Activated CD4-positive, CD25-positive, alpha-beta regulatory T cell treated with anti-CD3 and anti-CD28 coated beads, Interleukin-2, amount 50 U/mL, for 24 hours (primary cell): ENCODE results near the gene GHRL.
"Not testable (repeated sequence)": the region's sequence is repeated elsewhere in the genome, so short reads cannot be mapped to it uniquely, and the experiment has no call there.

Source experiments
- ATAC-seq, 2 donors: fragments of 150-1000 bp; cut with Tn5 transposase; one replicate each; pipeline ENCODE4 v1.10.0; 2021; ENCODE audit warnings: mild to moderate bottlenecking in 1 of 2, moderate library complexity in 1 of 2

The GHRL gene

GRCh38 chr3:10272476-10272875 is 20.3 kb downstream of the GHRL start:
- not testable (repeated sequence) for ATAC-seq

DNA sequence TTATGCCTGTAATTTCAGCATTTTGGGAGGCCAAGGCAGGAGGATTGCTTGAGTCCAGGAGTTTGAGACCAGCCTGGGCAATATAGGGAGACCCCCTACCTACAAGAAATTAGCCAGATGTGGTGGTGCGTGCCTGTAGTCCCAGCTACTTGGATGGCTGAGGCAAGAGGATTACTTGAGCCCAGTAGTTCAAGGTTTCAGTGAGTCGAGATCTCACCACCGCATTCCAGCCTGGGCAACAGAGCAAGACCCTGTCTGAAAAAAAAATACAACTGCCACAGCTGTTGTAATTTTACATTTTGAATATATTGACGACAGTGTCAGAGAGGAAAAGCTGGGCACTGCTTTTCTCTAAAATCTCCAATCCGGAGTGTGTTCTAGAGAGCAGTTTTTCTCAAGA is 23.3 kb downstream of the GHRL start:
- no peak for ATAC-seq

- no peak for ATAC-seq
These were observed 23.8 kb downstream of the GHRL start for GRCh38 chr3:10268930-10269329.

GRCh38 chr3:10268116-10268515 is 24.6 kb downstream of the GHRL start:
- ATAC-seq: no peak

GRCh38 chr3:10266936-10267335 is 25.8 kb downstream of the GHRL start:
- ATAC-seq: not testable (repeated sequence)

DNA sequence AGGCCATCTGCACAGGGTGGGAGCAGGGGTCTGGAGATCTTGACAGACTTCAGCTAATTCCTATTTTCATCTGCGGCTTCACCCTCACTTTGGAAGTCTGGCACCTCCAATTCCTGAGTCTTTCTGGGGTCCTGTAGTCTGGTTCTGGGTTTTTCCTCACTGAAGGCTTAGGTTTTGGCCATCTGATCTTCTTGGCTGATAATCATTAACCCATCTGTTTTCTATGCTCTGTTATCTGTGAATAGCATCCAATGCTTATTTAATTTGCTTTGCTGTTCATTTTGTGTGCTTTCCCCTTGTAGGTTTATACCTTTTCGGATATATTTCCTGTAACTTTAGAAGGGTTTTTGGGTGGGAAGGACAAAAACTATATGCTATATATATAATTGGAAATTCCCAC is 26.9 kb downstream of the GHRL start:
- ATAC-seq: no peak

GRCh38 chr3:10263646-10264363 is 28.9 kb downstream of the GHRL start:
- peak; percentile 81 to 91 for ATAC-seq

DNA sequence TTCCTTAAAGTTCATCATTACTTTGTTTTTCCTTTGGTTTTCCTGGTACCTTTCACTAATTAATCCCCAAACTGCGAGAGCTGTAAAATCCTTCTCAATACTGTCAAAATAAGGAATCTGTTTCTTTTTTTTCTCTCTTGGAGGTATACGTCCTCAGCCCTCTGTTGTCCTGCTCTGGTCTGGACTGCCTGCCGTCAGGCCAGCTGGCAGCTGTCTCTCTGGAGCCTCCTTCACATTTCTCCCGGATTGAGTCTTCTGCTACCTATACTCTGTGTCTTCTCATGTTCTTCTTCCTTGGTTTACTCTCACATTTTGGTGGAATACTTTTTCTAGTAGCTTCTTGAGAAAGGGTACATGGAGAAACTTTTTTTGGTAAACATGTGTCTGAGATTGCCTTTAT is 30.7 kb downstream of the GHRL start:
- no peak for ATAC-seq

DNA sequence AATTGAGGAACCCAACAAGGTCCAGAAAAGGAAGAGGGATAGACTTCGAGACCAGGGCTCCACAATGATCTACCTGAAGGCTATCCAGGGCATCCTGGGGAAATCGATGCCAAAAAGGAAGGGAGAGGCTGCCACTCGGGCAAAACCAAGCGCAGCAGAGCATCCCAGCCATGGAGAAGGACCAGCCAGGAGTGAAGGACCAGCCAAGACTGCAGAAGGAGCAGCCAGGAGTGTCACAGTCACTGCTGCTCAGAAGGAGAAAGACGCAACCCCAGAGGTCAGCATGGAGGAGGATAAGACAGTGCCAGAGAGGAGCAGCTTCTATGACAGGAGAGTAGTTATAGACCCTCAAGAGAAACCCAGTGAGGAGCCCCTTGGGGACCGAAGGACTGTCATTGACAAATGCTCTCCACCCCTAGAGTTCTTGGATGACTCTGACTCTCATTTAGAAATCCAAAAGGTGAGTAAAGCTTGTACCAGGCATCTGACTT is 32.5 kb downstream of the GHRL start:
- no peak for ATAC-seq

GRCh38 chr3:10259798-10260197 is 32.9 kb downstream of the GHRL start:
- ATAC-seq: no peak

DNA sequence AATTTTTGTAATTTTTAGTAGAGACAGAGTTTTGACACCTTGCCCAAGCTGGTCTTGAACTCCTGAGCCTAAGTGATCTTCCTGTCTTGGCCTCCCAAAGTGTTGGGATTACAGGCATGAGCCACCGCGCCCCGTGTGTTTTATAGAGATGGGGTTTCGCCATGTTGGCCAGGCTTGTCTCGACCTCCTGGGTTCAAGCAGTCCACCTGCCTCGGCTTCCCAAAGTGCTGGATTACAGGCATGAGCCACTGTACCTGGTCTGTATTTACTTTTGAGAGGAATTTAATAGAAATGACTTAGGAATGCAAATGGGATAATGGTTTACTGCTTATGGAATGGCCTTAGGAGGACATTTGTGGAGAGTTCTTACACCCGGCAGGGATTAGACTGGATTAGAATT is 33.7 kb downstream of the GHRL start:
- no peak for ATAC-seq

DNA sequence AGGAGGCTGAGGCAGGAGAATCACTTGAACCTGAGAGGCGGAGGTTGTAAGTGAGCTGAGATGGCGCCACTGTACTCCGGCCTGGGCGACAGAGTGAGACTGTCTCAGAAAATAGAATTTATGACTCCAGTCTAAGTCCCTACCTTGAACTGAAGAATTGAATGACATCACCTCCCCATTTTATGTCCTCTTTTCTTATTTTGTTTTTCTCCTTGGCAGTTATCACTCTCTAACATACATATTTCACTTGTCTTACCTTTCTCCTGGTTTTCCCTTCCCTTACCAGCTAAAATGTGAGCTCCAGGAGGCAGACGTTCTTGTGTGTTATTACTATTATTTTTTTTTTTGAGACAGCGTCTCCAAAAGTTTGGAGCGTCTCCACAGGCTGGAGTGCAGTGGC is 36.9 kb downstream of the GHRL start:
- no peak for ATAC-seq

GRCh38 chr3:10253731-10254130 is 39.0 kb downstream of the GHRL start:
- no peak for ATAC-seq

DNA sequence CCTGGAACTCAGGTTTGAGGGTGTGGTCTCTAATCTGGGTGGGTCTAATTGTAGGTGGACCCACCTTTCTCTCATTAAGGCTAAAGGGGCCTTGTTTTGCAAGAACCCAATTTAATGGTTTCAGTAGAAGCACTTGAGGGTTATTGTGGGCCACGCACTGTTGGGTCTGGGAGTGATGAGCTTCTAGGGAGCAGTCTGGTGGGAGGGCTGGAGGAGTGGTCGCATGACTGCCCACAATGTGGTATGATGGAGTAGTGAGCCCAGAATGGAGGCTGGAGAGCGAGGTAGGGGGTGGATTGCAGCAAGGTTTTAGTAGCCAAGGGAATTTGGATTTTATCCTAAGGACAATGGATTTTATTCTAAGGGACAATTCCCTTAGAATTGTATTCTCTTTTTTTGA is 41.7 kb downstream of the GHRL start:
- ATAC-seq: no peak

DNA sequence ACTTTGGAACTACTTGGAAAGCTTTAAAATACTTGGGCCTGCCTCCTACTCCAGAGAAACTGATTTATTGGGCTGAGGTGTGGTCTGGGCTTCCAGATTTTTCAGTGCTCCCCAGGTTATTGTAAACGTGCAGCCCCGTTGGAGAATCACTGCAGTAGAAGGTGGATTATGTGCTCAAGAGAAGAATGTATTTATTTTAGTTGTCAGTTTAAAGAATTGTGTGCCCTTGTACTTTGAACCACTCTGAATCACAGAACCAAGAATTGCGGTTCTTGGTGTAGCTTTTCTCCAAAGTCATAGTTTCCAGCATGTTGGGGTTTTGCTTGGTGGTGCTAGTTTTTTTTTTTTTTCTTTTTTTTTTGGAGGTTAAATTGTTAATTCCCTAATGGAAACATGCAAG is 42.9 kb downstream of the GHRL start:
- ATAC-seq: peak in 1 of 2 donors; percentile 19

DNA sequence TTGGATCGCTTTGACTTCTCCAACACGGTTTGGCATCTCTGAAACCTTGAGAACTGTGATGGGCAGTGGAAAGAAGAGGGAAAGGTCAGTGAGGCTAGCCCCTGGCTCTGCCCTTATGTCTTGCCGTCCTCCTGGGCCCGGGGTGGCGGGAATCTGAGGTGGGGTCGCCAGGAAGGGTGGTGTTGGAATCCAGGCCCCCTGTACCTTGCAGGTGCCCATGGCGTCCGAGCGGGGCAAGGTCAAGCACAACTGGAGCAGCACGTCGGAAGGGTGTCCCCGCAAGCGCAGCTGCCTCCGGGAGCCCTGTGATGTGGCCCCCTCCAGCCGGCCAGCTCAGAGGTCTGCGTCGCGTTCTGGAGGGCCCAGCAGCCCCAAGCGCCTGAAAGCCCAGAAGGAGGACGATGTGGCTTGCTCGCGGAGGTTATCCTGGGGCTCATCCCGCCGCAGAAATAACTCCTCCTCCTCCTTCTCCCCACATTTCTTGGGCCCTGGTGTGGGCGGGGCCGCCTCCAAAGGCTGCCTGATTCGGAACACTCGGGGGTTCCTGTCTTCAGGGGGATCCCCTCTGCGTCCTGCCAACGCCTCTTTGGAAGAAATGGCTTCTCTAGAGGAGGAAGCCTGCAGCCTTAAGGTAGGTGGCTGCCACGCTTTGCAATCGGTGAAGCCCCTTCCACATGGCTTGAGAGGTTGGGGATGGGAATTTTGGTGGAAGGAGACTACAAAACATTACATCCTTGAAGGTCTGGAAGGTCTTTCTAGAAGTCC is 43.6 kb downstream of the GHRL start:
- ATAC-seq: peak in 1 of 2 donors; percentile 5

GRCh38 chr3:10248184-10248983 is 44.4 kb downstream of the GHRL start, which contains the start of gene TATDN2:
Gene TATDN2 (plus strand): TSS chr3:10248459. CDS start chr3:10249201, 742 bp downstream.
- ATAC-seq: peak; percentile 94 to 97

DNA sequence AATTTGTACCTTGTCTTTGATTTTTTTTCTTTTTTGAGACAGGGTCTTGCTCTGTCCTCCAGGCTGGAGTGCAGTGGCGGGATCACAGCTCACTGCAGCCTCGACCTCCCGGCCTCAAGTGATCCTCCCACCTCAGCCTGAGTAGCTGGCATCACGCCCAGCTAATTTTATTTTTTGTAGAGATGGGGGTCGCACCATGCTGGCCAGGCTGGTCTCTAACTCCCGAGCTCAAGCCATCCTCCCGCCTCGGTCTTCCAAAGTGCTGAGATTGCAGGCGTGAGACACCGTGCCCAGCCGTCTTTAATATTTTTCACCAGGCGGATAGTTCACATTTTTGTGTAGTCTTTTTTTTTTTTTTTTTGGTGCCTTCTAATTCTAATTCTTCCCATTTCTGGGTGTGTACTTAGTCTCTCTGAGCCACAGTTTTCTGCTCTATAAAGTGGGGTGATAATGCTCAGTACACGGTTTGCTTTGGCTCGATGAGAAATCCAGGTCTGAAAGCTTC is 45.0 kb downstream of the GHRL start:
- no peak for ATAC-seq

DNA sequence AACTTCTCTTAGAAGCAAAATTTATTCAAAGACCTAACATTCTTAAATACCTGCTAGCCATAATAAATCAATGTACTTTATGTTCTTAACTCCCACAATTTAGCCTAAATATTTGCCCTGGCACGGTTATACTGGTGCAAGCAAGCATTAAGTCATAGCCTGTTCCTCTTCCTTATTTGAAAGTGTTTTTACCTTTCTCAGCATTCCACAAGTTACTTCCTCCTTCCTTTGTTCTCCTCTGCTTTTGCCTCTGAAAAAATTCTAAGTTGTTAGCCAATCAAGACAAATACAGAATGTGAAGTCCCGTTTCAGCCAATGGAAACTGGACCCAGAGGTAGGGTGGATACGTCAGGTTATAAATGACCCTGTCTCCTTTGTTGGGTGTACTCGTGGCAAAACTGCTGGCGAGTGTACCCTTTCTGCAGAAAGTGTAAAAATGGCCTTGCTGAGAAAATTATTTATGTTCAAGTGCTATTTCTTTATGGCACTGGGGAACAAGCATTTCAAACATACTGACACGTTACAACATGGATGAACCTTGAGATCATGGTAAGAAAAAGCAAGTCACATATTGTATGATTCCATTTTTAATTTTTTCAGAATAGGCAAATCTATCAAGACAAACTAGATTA is 47.5 kb downstream of the GHRL start:
- no peak for ATAC-seq

DNA sequence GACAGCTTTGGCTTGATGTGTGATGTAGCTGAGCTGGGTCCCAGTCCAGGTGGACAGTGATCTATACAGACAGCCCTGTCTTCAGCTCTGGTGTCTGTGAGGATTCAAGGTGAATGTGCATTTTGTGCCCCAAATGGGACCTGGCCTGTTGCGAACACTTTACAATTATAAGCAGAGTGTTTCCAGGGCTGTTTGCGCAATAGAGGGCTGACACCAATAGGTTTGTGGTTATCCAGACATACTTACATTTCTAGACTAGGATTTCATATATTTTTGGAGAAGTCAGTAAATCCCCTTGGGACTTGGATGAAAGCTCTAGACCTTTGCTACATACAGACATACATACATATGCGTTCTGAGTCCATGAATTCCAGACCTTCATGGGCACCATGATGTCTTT is 48.7 kb downstream of the GHRL start:
- ATAC-seq: no peak

- ATAC-seq: peak; percentile 96 to 97
These were observed 50.3 kb downstream of the GHRL start for GRCh38 chr3:10242182-10243065.
